ENCODE results near the gene DHPS. TPM values are rescaled to one million over a fixed set of nuclear protein-coding genes. Genes with fewer than 3 reads are reported as not detected.

The DHPS gene
- total and polyA plus RNA-seq, 2 of the 13 experiments (the other 11 are each of a cell fraction or from before 2014, with no cell fraction given) = 43.3 to 84.3 TPM

- intact Hi-C loops (cut with micrococcal nuclease; ENCODE audit: unreplicated experiment) = no loop called here
- CTCF ChIA-PET (ENCODE audit: low intra/inter-chr PET ratio, low total read pairs) = no interaction called here
- FAIRE-seq = no peak
Measured at GRCh38 chr19:12705169-12705568, 23.5 kb upstream of the DHPS start.

More at GRCh38 chr19:12705169-12705568, 23.5 kb upstream of the DHPS start:
- ATAC-seq (no peak), DNase-seq (ENCODE audit: low spot score) (no peak)
- no peak overlapping the region for H3K9ac ChIP-seq (ENCODE audit: insufficient read depth, low read depth, low read length)
- no peaks in the 10 kb centered on the region for H4K20me1 ChIP-seq (ENCODE audit: insufficient read depth, low read length)
- TF ChIP-seq MBD4 (IDR thresholded peaks at IDR 0.05; ENCODE audit: borderline replicate concordance, low read length) (no peak), KLF13 (CRISPR knock-in tag; IDR thresholded peaks at IDR 0.05) (no peak), ARNT2 (CRISPR knock-in tag; IDR thresholded peaks at IDR 0.05; ENCODE audit: low read depth) (no peak), MEF2D (CRISPR knock-in tag; IDR thresholded peaks at IDR 0.05) (no peak), RFX1 (IDR thresholded peaks at IDR 0.05) (no peak), CBX1 (IDR thresholded peaks at IDR 0.05; ENCODE audit: low read depth) (no peak), ZNF44 (CRISPR knock-in tag; IDR thresholded peaks at IDR 0.05) (no peak), TEF (CRISPR knock-in tag; IDR thresholded peaks at IDR 0.05) (no peak), SIX4 (CRISPR knock-in tag; IDR thresholded peaks at IDR 0.05) (no peak), SRSF4 (IDR thresholded peaks at IDR 0.05; ENCODE audit: low read depth, low read length, poor library complexity, severe bottlenecking) (no peak), SIX1 (CRISPR knock-in tag; IDR thresholded peaks at IDR 0.05; ENCODE audit: borderline replicate concordance) (no peak), JARID2 (CRISPR knock-in tag; IDR thresholded peaks at IDR 0.05; ENCODE audit: insufficient replicate concordance) (no peak), DBP (CRISPR knock-in tag; IDR thresholded peaks at IDR 0.05; ENCODE audit: not compliant biosample characterization) (no peak)
- H3K27me3 ChIP-seq (ENCODE audit: control insufficient read depth in 1 of 2, insufficient read depth in 2 of 2, low read length in 2 of 2) = no peaks in the 10 kb centered on the region
- no peak overlapping the region for H2AFZ ChIP-seq (ENCODE audit: low read length)
- POLR2A ChIA-PET = no interaction called here
- H3K79me2 ChIP-seq (ENCODE audit: insufficient read depth, low read length) = no peaks in the 10 kb centered on the region
- no TSS peak for BruUV-seq (replicated peaks)
- no peaks in the 10 kb centered on the region for H3K9me3 ChIP-seq (ENCODE audit: low read length)
- WGBS (ENCODE audit: low lambda C conversion rate) = 98% methylated on average over 4 of the region's 13 CpGs
- in situ Hi-C loops (cut with HindIII; ENCODE audit: extremely low pct_ligation_motif_present, low pct_unique_long_range_greater_than_20kb) = no loop called here
- H3K4me2 ChIP-seq (ENCODE audit: low read depth, low read length) = no peak overlapping the region
- H3K27ac ChIP-seq (ENCODE audit: extremely low read length, insufficient read depth, low read length) = no peak overlapping the region
- no peak overlapping the region for H3K4me3 ChIP-seq (replicated peaks in 1 of 3; ENCODE audit: insufficient read depth in 1 of 3, low read depth in 2 of 3, low read length in 3 of 3)
- peaks cover 44 to 77% of the 10 kb centered on the region in 2 experiments for H3K36me3 ChIP-seq (replicated peaks in 1 of 2; ENCODE audit: control insufficient read depth in 1 of 2, insufficient read depth in 2 of 2, low read length in 2 of 2)
- H3K4me1 ChIP-seq (ENCODE audit: insufficient read depth, low read length) = no peaks in the 10 kb centered on the region
